ENCODE measurements around the gene FBXW7.

- no peak for TF ChIP-seq CTCF (IDR thresholded peaks at IDR 0.05)
- no peak for TF ChIP-seq POLR2A (IDR thresholded peaks at IDR 0.05)
- TF ChIP-seq POLR2AphosphoS5 (IDR thresholded peaks at IDR 0.05), result no peak
These were observed 49.2 kb downstream of the FBXW7 start for GRCh38 chr4:152486429-152487389.

Data from breast epithelium (tissue), 3 donors.